Measurements from ENCODE around the gene LSM8.

LSM8 gene

DNA sequence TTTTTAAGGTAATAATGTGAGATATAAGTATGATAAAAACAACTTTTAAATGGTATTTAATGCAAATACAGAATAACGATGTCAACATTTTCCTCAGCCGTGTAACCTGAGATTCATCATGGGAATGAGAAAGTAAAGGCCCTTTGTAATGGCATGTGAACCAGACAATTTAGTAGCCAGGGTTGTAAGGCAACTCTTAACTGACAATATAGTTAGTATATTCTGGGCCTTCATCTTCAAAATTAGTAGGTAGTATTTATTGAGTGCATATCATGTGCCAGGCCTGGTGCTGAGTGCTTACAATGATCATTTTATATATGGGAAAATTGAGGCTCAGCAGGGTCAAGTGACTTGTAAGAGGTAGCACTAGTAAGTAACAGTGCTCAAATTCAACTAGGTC lies 10.6 kb downstream of the LSM8 start:
- DNase-seq (ENCODE audit: insufficient read length, low spot score) (no peak), FAIRE-seq (no peak)
- TF ChIP-seq POLR2AphosphoS5 (IDR thresholded peaks at IDR 0.05; ENCODE audit: low read depth, low read length) (0 out of 2 replicates have a peak, but pooled peaks have one; percentile 33), POLR2A (IDR thresholded peaks at IDR 0.05; ENCODE audit: low read depth, low read length) (no peak), SPI1 (IDR thresholded peaks at IDR 0.05; ENCODE audit: low read depth, low read length) (no peak), POU2F2 (IDR thresholded peaks at IDR 0.05; ENCODE audit: low read depth, low read length) (no peak), TAF1 (IDR thresholded peaks at IDR 0.05; ENCODE audit: low read depth, low read length) (no peak)

DNA sequence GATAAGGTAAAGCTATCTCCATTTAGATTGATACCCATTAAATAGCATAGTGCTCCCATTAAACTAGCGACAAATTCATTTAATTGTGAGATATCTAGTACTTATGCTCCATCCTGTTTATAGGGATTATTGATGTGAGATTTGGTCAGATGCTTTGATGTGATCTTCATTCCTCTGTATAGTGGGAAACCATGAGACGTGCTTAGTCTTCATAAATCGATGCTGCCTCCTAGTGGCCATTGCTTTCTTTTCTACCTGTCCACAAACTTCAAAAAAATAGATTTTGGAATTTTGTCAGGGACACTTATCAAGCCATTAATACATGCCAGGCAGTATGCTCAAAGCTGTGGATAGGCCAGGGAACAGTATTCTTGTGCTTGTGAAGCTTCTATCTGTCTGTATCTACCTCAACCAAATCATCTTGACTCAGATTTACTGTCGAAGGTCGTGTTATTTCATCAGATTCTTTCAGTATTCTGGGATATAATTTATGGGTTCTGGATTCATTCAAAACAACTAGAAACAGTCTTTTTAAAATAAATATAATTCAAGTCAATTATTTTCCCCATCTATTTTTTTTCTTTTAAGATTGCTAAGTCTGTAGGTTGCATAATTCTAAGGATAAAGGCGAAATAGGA lies 12.0 kb downstream of the LSM8 start:
- TF ChIP-seq SPI1 (IDR thresholded peaks at IDR 0.05; ENCODE audit: low read depth, low read length) (no peak), POLR2A (IDR thresholded peaks at IDR 0.05; ENCODE audit: low read depth, low read length) (no peak), TAF1 (IDR thresholded peaks at IDR 0.05; ENCODE audit: low read depth, low read length) (no peak), PAX5 (IDR thresholded peaks at IDR 0.05; ENCODE audit: insufficient read depth, low read length, severe bottlenecking) (no peak)
- DNase-seq (ENCODE audit: insufficient read length, low spot score) (no peak), FAIRE-seq (peak; percentile 81)

DNA sequence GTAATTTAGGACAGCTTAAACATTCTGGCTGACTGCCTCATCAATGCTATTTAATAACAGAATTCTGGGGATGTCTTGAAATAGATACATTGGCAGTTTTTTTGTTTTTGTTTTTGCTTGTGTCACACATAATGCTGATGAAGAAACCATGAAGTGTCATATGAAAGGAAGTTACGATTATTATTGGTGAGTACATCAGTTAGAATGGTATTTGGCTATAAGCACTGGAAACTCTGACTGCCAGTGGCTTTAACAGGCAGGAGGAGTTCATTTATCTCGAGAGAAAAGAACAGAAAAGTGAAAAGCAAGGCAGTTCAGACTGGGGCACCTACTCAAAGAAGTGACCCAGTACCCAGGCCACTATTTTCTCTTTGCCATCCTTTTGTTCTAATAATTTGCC lies 18.1 kb downstream of the LSM8 start:
- DNase-seq (ENCODE audit: insufficient read length, low spot score) (no peak), FAIRE-seq (no peak)
- TF ChIP-seq TAF1 (IDR thresholded peaks at IDR 0.05; ENCODE audit: low read depth, low read length) (no peak), PAX5 (IDR thresholded peaks at IDR 0.05; ENCODE audit: insufficient read depth, low read length, severe bottlenecking) (no peak), POLR2A (IDR thresholded peaks at IDR 0.05; ENCODE audit: low read depth, low read length) (no peak), POLR2AphosphoS5 (IDR thresholded peaks at IDR 0.05; ENCODE audit: low read depth, low read length) (no peak), POU2F2 (IDR thresholded peaks at IDR 0.05; ENCODE audit: low read depth, low read length) (no peak), SPI1 (IDR thresholded peaks at IDR 0.05; ENCODE audit: low read depth, low read length) (no peak)

DNA sequence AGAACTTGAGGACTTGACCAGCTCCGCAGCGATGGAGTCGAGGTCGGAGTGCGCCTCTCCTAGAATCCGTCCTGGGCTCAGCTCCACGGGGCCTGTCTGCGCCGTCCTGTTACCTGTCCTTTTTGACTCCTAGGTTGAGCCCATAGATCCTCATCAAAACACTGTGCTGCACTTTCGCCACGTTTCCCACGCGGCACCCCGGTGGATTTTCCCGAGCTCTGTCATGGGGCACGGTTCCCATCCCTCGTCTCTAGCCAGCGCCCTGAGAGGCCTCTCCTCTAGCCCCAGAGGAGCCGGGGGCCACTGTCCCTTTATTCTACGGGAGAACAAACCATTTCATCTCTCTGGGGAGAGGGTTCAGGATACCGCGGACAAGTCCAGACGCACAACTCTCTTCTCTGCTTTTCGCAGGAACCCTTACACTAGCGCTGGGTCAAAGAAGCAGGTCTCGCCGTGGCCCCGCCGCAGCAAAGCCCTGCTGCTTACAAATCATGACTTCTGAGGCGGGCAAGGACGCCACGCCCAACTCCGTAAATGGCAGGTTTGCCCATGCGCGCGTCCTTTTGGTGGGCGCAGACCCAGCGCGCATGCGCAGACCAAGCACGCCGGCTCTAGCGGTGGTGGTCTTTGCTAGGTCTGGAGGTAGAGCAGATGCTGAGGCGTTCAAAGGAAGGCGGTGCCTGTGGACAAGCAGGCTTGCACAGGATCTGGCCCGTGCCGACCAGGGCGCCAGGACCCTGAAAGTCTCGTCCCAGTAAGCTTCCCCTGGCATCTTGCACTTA lies 30.3 kb downstream of the LSM8 start:
- no peak for TF ChIP-seq TAF1 (IDR thresholded peaks at IDR 0.05; ENCODE audit: low read depth, low read length)
- TF ChIP-seq POLR2A (IDR thresholded peaks at IDR 0.05; ENCODE audit: low read depth, low read length) = 0 out of 2 replicates have a peak, but pooled peaks have one; percentile 26
- FAIRE-seq (peak; percentile 98), DNase-seq (ENCODE audit: insufficient read length, low spot score) (peak; percentile 69)

DNA sequence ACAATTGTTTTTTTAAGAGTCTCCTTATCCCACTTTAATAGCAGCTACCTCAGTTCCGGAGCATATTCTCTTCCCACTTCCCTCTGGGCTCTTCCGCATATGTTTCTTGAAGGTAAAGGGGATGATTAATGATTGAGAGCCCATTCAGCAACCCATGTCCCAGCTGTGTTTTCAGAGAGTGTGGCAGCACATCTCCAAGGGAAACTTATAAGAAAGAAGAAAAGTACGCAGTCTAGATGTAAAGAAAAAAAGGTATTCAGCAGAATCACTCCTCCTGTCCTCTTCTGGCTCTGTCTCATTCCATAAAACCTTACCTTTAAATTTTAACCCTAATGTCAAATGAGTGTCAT lies 30.8 kb downstream of the LSM8 start:
- TF ChIP-seq TAF1 (IDR thresholded peaks at IDR 0.05; ENCODE audit: low read depth, low read length) = no peak
- no peak for TF ChIP-seq POLR2AphosphoS5 (IDR thresholded peaks at IDR 0.05; ENCODE audit: low read depth, low read length)
- no peak for TF ChIP-seq SPI1 (IDR thresholded peaks at IDR 0.05; ENCODE audit: low read depth, low read length)
- no peak for TF ChIP-seq POU2F2 (IDR thresholded peaks at IDR 0.05; ENCODE audit: low read depth, low read length)
- TF ChIP-seq PAX5 (IDR thresholded peaks at IDR 0.05; ENCODE audit: insufficient read depth, low read length, severe bottlenecking) = no peak
- TF ChIP-seq POLR2A (IDR thresholded peaks at IDR 0.05; ENCODE audit: low read depth, low read length) = no peak
- DNase-seq (ENCODE audit: insufficient read length, low spot score) = no peak

DNA sequence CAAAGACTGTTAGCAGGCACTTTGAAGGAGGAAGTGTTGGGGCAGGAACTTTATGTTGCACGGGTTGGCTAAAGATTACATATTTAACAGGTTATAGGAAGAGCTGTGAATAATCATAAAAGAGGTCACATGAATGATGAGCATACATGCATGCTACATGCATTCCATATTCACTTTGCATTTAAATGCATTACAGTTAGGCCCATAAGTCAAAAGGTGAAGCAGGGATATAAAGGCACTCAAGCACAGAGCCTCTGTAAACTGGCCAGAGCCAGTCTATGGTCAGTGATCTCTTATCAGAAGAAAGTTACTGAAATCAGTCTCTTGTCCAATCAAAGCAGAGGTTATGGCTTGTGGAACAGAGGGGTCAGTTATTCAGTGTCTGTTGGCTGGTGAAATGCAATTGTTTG lies 33.3 kb downstream of the LSM8 start:
- DNase-seq (ENCODE audit: insufficient read length, low spot score) (no peak), FAIRE-seq (no peak)
- no peak for TF ChIP-seq POU2F2 (IDR thresholded peaks at IDR 0.05; ENCODE audit: low read depth, low read length)
- TF ChIP-seq POLR2AphosphoS5 (IDR thresholded peaks at IDR 0.05; ENCODE audit: low read depth, low read length) = no peak
- TF ChIP-seq PAX5 (IDR thresholded peaks at IDR 0.05; ENCODE audit: insufficient read depth, low read length, severe bottlenecking) = no peak
- no peak for TF ChIP-seq POLR2A (IDR thresholded peaks at IDR 0.05; ENCODE audit: low read depth, low read length)
- TF ChIP-seq SPI1 (IDR thresholded peaks at IDR 0.05; ENCODE audit: low read depth, low read length) = no peak
- no peak for TF ChIP-seq TAF1 (IDR thresholded peaks at IDR 0.05; ENCODE audit: low read depth, low read length)

More for the DNA sequence above, 30.8 kb downstream of the LSM8 start:
- FAIRE-seq = no peak

DNA sequence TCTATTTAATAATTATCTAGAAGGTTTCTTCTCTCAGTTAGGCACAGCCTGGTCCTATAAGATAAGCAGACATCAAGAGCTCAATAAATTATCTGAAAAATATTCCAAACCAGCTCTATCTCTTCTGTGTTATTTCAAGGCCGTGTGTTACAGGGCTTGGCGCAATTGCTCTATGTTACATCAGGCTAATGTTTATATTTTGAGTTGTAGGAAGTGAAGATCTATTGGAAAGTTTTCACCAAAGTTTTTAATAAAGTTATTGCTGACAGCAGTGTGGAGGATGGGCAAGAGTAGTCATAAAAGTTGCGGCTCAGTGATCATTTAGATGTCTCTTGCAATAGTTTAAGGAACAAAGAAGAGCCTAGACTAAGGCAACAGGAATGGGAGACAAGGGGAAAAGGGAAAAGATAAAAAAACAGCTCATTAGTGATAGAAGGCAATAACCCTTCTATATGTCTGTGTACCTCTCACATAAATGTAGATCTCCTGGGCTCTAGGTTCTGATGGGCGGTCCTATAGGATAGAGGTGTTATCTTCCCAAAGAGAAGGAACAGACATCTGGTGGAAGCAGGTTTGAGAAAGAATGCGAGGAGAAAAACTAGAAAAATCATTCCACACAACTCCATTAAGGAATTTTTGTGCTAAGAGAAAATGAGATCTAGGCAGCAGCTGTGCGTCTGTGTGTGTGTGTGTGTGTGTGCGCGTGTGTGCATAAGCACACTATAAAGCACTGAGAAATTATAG lies 34.6 kb downstream of the LSM8 start:
- DNase-seq (ENCODE audit: insufficient read length, low spot score) = no peak
- no peak for TF ChIP-seq PAX5 (IDR thresholded peaks at IDR 0.05; ENCODE audit: insufficient read depth, low read length, severe bottlenecking)
- TF ChIP-seq SPI1 (IDR thresholded peaks at IDR 0.05; ENCODE audit: low read depth, low read length) = no peak
- TF ChIP-seq TAF1 (IDR thresholded peaks at IDR 0.05; ENCODE audit: low read depth, low read length) = no peak
- TF ChIP-seq POLR2A (IDR thresholded peaks at IDR 0.05; ENCODE audit: low read depth, low read length) = no peak
- no peak for TF ChIP-seq POLR2AphosphoS5 (IDR thresholded peaks at IDR 0.05; ENCODE audit: low read depth, low read length)
- no peak for TF ChIP-seq POU2F2 (IDR thresholded peaks at IDR 0.05; ENCODE audit: low read depth, low read length)

DNA sequence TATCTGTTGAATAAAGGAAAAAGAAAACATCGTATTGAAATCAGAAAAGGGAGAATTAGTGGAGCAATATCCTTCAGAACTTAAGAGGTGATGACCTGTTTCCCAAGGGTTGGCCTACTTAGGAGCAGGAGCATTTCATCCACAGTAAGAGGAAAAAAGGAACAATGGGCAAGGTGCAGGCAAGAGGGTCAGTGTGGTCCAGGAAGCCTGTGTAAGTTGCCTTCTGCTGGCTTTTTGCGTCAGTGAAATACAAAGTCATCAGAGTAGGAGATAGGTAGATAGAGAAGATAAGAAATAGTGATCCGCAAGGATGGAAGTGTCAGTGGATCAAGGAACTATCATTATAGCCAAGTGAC lies 35.2 kb downstream of the LSM8 start:
- FAIRE-seq (no peak), DNase-seq (ENCODE audit: insufficient read length, low spot score) (no peak)
- TF ChIP-seq SPI1 (IDR thresholded peaks at IDR 0.05; ENCODE audit: low read depth, low read length) = no peak
- TF ChIP-seq POLR2AphosphoS5 (IDR thresholded peaks at IDR 0.05; ENCODE audit: low read depth, low read length) = no peak
- no peak for TF ChIP-seq POU2F2 (IDR thresholded peaks at IDR 0.05; ENCODE audit: low read depth, low read length)
- no peak for TF ChIP-seq PAX5 (IDR thresholded peaks at IDR 0.05; ENCODE audit: insufficient read depth, low read length, severe bottlenecking)
- TF ChIP-seq POLR2A (IDR thresholded peaks at IDR 0.05; ENCODE audit: low read depth, low read length) = no peak
- TF ChIP-seq TAF1 (IDR thresholded peaks at IDR 0.05; ENCODE audit: low read depth, low read length) = no peak

More for the DNA sequence above, 34.6 kb downstream of the LSM8 start:
- FAIRE-seq = no peak

DNA sequence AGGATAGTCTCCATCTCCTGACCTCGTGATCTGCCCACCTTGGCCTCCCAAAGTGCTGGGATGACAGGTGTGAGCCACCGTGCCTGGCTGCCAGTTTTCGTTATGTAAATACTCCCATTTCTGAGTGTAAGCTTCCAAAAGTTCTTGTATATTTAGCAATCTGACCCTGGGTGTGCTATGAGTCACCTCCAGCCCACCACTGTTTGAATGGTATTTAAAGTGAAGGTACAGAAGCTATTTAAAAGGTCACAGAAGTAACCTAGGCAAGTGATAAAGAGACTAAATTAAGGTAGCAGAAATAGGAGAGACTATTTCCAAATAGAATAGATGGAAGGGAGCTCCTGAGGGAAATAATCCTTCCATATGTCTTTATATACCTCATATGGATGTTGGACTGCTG lies 36.6 kb downstream of the LSM8 start:
- DNase-seq (ENCODE audit: insufficient read length, low spot score) (no peak), FAIRE-seq (no peak)
- TF ChIP-seq POU2F2 (IDR thresholded peaks at IDR 0.05; ENCODE audit: low read depth, low read length) = no peak
- no peak for TF ChIP-seq POLR2A (IDR thresholded peaks at IDR 0.05; ENCODE audit: low read depth, low read length)
- TF ChIP-seq POLR2AphosphoS5 (IDR thresholded peaks at IDR 0.05; ENCODE audit: low read depth, low read length) = no peak
- TF ChIP-seq SPI1 (IDR thresholded peaks at IDR 0.05; ENCODE audit: low read depth, low read length) = no peak
- no peak for TF ChIP-seq PAX5 (IDR thresholded peaks at IDR 0.05; ENCODE audit: insufficient read depth, low read length, severe bottlenecking)
- TF ChIP-seq TAF1 (IDR thresholded peaks at IDR 0.05; ENCODE audit: low read depth, low read length) = no peak
